GM23248 (cell line): Measurements from ENCODE around the gene MEGF11. TPM values are rescaled to one million over a fixed set of nuclear protein-coding genes. Genes with fewer than 3 reads are reported as not detected.
"Not testable (repeated sequence)": the region's sequence is repeated elsewhere in the genome, so short reads cannot be mapped to it uniquely, and the experiment has no call there.

Source experiments
- DNase-seq: peaks from one replicate; pipeline ENCODE4 v3.0.0-alpha.2; 2015
- H2AFZ ChIP-seq: fragments of 200-600 bp; sonication (generic); 2 replicates; pipeline ENCODE4 v1.6.1; 2016; ENCODE audit warnings: antibody characterized with exemption
- H3F3A ChIP-seq: fragments of 200-600 bp; sonication (generic); 2 replicates; pipeline ENCODE4 v1.6.1; 2016; ENCODE audit warnings: mild to moderate bottlenecking, antibody characterized with exemption, mixed run types; ENCODE audit not compliant: insufficient read depth
- H3K27ac ChIP-seq: fragments of 200-600 bp; sonication (generic); 2 replicates; pipeline ENCODE4 v1.5.1; 2016; ENCODE audit warnings: mild to moderate bottlenecking
- H3K27me3 ChIP-seq: fragments of 200-600 bp; sonication (generic); replicated peaks from 2 replicates; pipeline ENCODE4 v1.6.1; 2016; ENCODE audit warnings: mild to moderate bottlenecking; ENCODE audit not compliant: insufficient read depth
- H3K36me3 ChIP-seq: fragments of 200-600 bp; sonication (generic); 2 replicates; pipeline ENCODE4 v1.6.1; 2016; ENCODE audit warnings: low read depth, mild to moderate bottlenecking
- H3K4me1 ChIP-seq: fragments of 200-600 bp; sonication (generic); 2 replicates; pipeline ENCODE4 v1.6.1; 2016; ENCODE audit warnings: mild to moderate bottlenecking; ENCODE audit not compliant: insufficient read depth
- H3K4me2 ChIP-seq: fragments of 200-600 bp; sonication (generic); one replicate; pipeline ENCODE4 v1.6.1; 2016; ENCODE audit warnings: mild to moderate bottlenecking; ENCODE audit not compliant: unreplicated experiment
- H3K4me3 ChIP-seq: fragments of 200-600 bp; sonication (generic); 2 replicates; pipeline ENCODE4 v1.5.1; 2016; ENCODE audit warnings: mild to moderate bottlenecking
- H3K79me2 ChIP-seq: fragments of 200-600 bp; sonication (generic); 2 replicates; pipeline ENCODE4 v1.6.1; 2016; ENCODE audit warnings: mild to moderate bottlenecking; ENCODE audit not compliant: insufficient read depth
- H3K9ac ChIP-seq: fragments of 200-600 bp; sonication (generic); 2 replicates; pipeline ENCODE4 v1.6.1; 2016; ENCODE audit warnings: mild to moderate bottlenecking
- H3K9me2 ChIP-seq: fragments of 200-600 bp; sonication (generic); 2 replicates; pipeline ENCODE4 v1.6.1; 2016; ENCODE audit warnings: mixed run types, mild to moderate bottlenecking, moderate library complexity; ENCODE audit not compliant: insufficient read depth
- H3K9me3 ChIP-seq: fragments of 200-600 bp; sonication (generic); one replicate; pipeline ENCODE4 v1.6.1; 2017; ENCODE audit warnings: low read depth
- H4K20me1 ChIP-seq: fragments of 200-600 bp; sonication (generic); 2 replicates; pipeline ENCODE4 v1.6.0; 2016; ENCODE audit not compliant: insufficient read depth
- EZH2 ChIP-seq: fragments of 200-600 bp; sonication (generic); IDR thresholded peaks from 2 replicates; pipeline ENCODE4 v1.6.1; 2018; ENCODE audit warnings: antibody characterized with exemption, mild to moderate bottlenecking; ENCODE audit not compliant: insufficient read depth, poor library complexity, severe bottlenecking
- EZH2phosphoT487 ChIP-seq: fragments of 200-600 bp; sonication (generic); IDR thresholded peaks from 2 replicates; pipeline ENCODE4 v1.6.1; 2018; ENCODE audit warnings: antibody characterized with exemption, moderate library complexity, mild to moderate bottlenecking, low read depth; ENCODE audit not compliant: insufficient read depth
- WGBS, 2 experiments: methylation state at CpG; one replicate each; pipeline ENCODE4 v1.1.6; 2015 to 2017; ENCODE audit warnings: low lambda C conversion rate in 2 of 2, low coverage in 1 of 2; ENCODE audit errors: missing lambda C conversion rate in 2 of 2; 5-methylcytosine and 5-hydroxymethylcytosine counted together
- in situ Hi-C: fragments of 300-500 bp; cut with MboI; formaldehyde crosslinking; loops from 2 replicates; pipeline ENCODE4 v1.15.0; 2020
- polyA plus RNA-seq: library from polyadenylated mRNA; unstranded; fragments of >200 nt; fragmentation: Nextera tagmentation; extraction: Ambion mirVana; gene quantifications from 2 replicates; pipeline ENCODE4 v1.2.1, GENCODE V29; 2016
- total RNA-seq: library from RNA; depleted of rRNA; stranded (reverse); fragments of >200 nt; shearing (Covaris generic); gene quantifications from 2 replicates; pipeline ENCODE4 v1.2.3, GENCODE V29; 2014

The MEGF11 gene
- total and polyA plus RNA-seq, 2 experiments from 2014 or later, result 0.14 TPM; not detected in 1

GRCh38 chr15:66269326-66270090 lies 16.0 kb upstream of the MEGF11 start:
- H3K27me3 ChIP-seq, result peaks cover 23% of the 10 kb centered on the region
- peak; percentile 44 for DNase-seq
- H3K9ac ChIP-seq, result no peak overlapping the region
- H3K36me3 ChIP-seq, result no peaks in the 10 kb centered on the region
- H3K27ac ChIP-seq, result no peak overlapping the region
- H3F3A ChIP-seq, result 0 out of 2 replicates have a peak, but pooled peaks cover 7% of the 10 kb centered on the region
- no peaks in the 10 kb centered on the region for H3K9me2 ChIP-seq
- no peak overlapping the region for H3K4me3 ChIP-seq
- no peaks in the 10 kb centered on the region for H4K20me1 ChIP-seq
- no peaks in the 10 kb centered on the region for H3K79me2 ChIP-seq
- H3K4me1 ChIP-seq, result no peaks in the 10 kb centered on the region
- no peak for TF ChIP-seq EZH2phosphoT487
- no peak for TF ChIP-seq EZH2
- H2AFZ ChIP-seq, result no peak overlapping the region
- H3K9me3 ChIP-seq, result no peaks in the 10 kb centered on the region
- H3K4me2 ChIP-seq, result no peak overlapping the region
- WGBS, 2 experiments, result 34 to 38% methylated on average over 13 of the region's 13 CpGs
- in situ Hi-C loops, result no loop called here

- Histone ChIP-seq H3K4me1 (no peaks in the 10 kb centered on the region), H3K27me3 (peaks cover 44% of the 10 kb centered on the region), H3F3A (0 out of 2 replicates have a peak, but pooled peaks cover 6% of the 10 kb centered on the region), H3K36me3 (no peaks in the 10 kb centered on the region), H3K9me3 (no peaks in the 10 kb centered on the region), H4K20me1 (no peaks in the 10 kb centered on the region), H3K4me3 (no peak overlapping the region), H3K4me2 (no peak overlapping the region), H3K27ac (no peak overlapping the region), H3K9ac (no peak overlapping the region), H3K79me2 (no peaks in the 10 kb centered on the region), H2AFZ (no peak overlapping the region), H3K9me2 (no peaks in the 10 kb centered on the region)
- TF ChIP-seq EZH2phosphoT487, result no peak
- no peak for TF ChIP-seq EZH2
- DNase-seq, result no peak
- in situ Hi-C loops, result no loop called here
- 72 to 77% methylated on average over 20 of the region's 20 CpGs for WGBS, 2 experiments
Measured at GRCh38 chr15:66264859-66265513, 11.4 kb upstream of the MEGF11 start.

DNA sequence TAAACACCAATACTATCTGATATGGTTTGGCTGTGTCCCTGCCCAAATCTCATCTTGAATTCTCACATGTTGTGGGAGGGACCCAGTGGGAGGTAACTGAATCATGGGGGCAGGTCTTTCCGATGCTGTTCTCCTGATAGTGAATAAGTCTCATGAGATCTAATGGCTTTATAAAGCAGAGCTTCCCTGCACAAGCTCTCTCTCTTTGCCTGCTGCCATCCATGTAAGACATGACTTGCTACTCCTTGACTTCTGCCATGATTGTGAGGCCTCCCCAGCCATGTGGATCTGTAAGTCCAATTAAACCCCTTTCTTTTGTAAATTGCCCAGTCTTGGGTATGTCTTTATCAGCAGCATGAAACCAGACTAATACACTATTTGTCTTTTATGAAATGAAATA lies 9.3 kb upstream of the MEGF11 start:
- DNase-seq, H3K4me3 ChIP-seq, H4K20me1 ChIP-seq, H3K79me2 ChIP-seq, H3K9ac ChIP-seq, H3K27ac ChIP-seq, H3K4me1 ChIP-seq, H3K36me3 ChIP-seq, H3F3A ChIP-seq, H2AFZ ChIP-seq, H3K9me2 ChIP-seq, in situ Hi-C loops, H3K4me2 ChIP-seq, H3K9me3 ChIP-seq: not testable (repeated sequence)
- H3K27me3 ChIP-seq, result peaks cover 51% of the 10 kb centered on the region
- WGBS, 2 experiments, result 53 to 64% methylated on average over 1 of the region's 1 CpG

GRCh38 chr15:66261056-66261455 lies 7.5 kb upstream of the MEGF11 start:
- Histone ChIP-seq H3K27me3 (peaks cover 66% of the 10 kb centered on the region), H3K4me3 (no peak overlapping the region), H3K9me2 (no peaks in the 10 kb centered on the region), H3K4me2 (no peak overlapping the region), H3K36me3 (no peaks in the 10 kb centered on the region), H3K9me3 (no peaks in the 10 kb centered on the region), H3K27ac (no peak overlapping the region), H2AFZ (no peak overlapping the region), H3K9ac (no peak overlapping the region), H4K20me1 (no peaks in the 10 kb centered on the region), H3F3A (no peaks in the 10 kb centered on the region), H3K79me2 (no peaks in the 10 kb centered on the region), H3K4me1 (no peaks in the 10 kb centered on the region)
- WGBS, 2 experiments, result 62 to 66% methylated on average over 3 of the region's 3 CpGs
- no peak for DNase-seq
- TF ChIP-seq EZH2, result no peak
- TF ChIP-seq EZH2phosphoT487, result no peak
- in situ Hi-C loops, result no loop called here
